ENCODE measurements around the gene CD79A. TPM values are rescaled to one million over a fixed set of nuclear protein-coding genes. Genes with fewer than 3 reads are reported as not detected.

The CD79A gene
- total RNA-seq, 1 experiment from 2014 or later: 0.82 TPM

GRCh38 chr19:41926763-41927496 is 49.9 kb downstream of the CD79A start:
- DNase-seq: no peak
- Mint-ChIP-seq H3K27ac (ENCODE audit: unreplicated experiment) (no peak overlapping the region), H3K27me3 (ENCODE audit: insufficient read depth, unreplicated experiment) (peaks cover 9% of the 10 kb centered on the region), H3K36me3 (ENCODE audit: insufficient read depth, unreplicated experiment) (no peaks in the 10 kb centered on the region), H3K4me3 (ENCODE audit: unreplicated experiment) (no peak overlapping the region), H3K4me1 (ENCODE audit: low read depth, unreplicated experiment) (peaks cover 20% of the 10 kb centered on the region), H3K9me3 (ENCODE audit: unreplicated experiment) (no peaks in the 10 kb centered on the region)
- no peak for TF ChIP-seq CTCF (IDR thresholded peaks at IDR 0.05; ENCODE audit: insufficient read depth in 1 of 2, low read depth in 1 of 2, low read length in 1 of 2, severe bottlenecking in 1 of 2, unreplicated experiment in 1 of 2)
- ChIA-PET POLR2A (no interaction called here), CTCF (interaction anchor here (0.8 kb wide), 1 partner anchor 16 kb away, joined by 3 read pairs; no protein-coding TSS in a partner anchor)
- BruUV-seq (replicated peaks): no TSS peak
- Histone ChIP-seq H3K27me3 (replicated peaks; ENCODE audit: control insufficient read depth, insufficient read depth, low read length) (no peaks in the 10 kb centered on the region; the same call in 1 of the 2 replicates), H3K36me3 (ENCODE audit: control insufficient read depth, insufficient read depth, low read length) (no peaks in the 10 kb centered on the region), H3K4me3 (ENCODE audit: low read depth, low read length) (no peak overlapping the region), H3K9me3 (no peaks in the 10 kb centered on the region), H3K4me1 (peaks cover 24% of the 10 kb centered on the region)
- intact Hi-C loops (cut with micrococcal nuclease; ENCODE audit: unreplicated experiment): no loop called here

GRCh38 chr19:41927497-41928192 is 50.6 kb downstream of the CD79A start:
- BruUV-seq (replicated peaks): no TSS peak
- Mint-ChIP-seq H3K27me3 (ENCODE audit: insufficient read depth, unreplicated experiment) (peaks cover 6% of the 10 kb centered on the region), H3K4me1 (ENCODE audit: low read depth, unreplicated experiment) (peaks cover 18% of the 10 kb centered on the region), H3K36me3 (ENCODE audit: insufficient read depth, unreplicated experiment) (no peaks in the 10 kb centered on the region), H3K9me3 (ENCODE audit: unreplicated experiment) (no peaks in the 10 kb centered on the region), H3K4me3 (ENCODE audit: unreplicated experiment) (peak overlapping the region; percentile 81), H3K27ac (ENCODE audit: unreplicated experiment) (no peak overlapping the region)
- no peaks in the 10 kb centered on the region for H3K36me3 ChIP-seq (ENCODE audit: control insufficient read depth, insufficient read depth, low read length)
- DNase-seq: no peak
- no peaks in the 10 kb centered on the region; the same call in 1 of the 2 replicates for H3K27me3 ChIP-seq (replicated peaks; ENCODE audit: control insufficient read depth, insufficient read depth, low read length)
- TF ChIP-seq CTCF (IDR thresholded peaks at IDR 0.05; ENCODE audit: insufficient read depth in 1 of 2, low read depth in 1 of 2, low read length in 1 of 2, severe bottlenecking in 1 of 2, unreplicated experiment in 1 of 2): no peak
- peak overlapping the region; percentile 59 for H3K4me3 ChIP-seq (ENCODE audit: low read depth, low read length)
- no peaks in the 10 kb centered on the region for H3K9me3 ChIP-seq
- intact Hi-C loops (cut with micrococcal nuclease; ENCODE audit: unreplicated experiment): no loop called here
- CTCF ChIA-PET: interaction anchor here (0.6 to 1.0 kb wide), 5 partner anchors 15 to 564 kb away, joined by 3 to 5 read pairs (median 4); partner anchors contain the start of gene B9D2
- POLR2A ChIA-PET: interaction anchor here (0.7 kb wide), 1 partner anchor 43 kb away, joined by 4 read pairs; no protein-coding TSS in a partner anchor
- H3K4me1 ChIP-seq: peaks cover 24% of the 10 kb centered on the region

GRCh38 chr19:41928221-41928683 is 51.2 kb downstream of the CD79A start, which contains the start of gene ERFL:
ERFL (minus strand) TSS chr19:41928449; CDS start chr19:41912919, 15,530 bp downstream.
- no TSS peak for BruUV-seq (replicated peaks)
- H3K4me1 Mint-ChIP-seq (ENCODE audit: low read depth, unreplicated experiment): peaks cover 17% of the 10 kb centered on the region
- no peak for TF ChIP-seq CTCF (IDR thresholded peaks at IDR 0.05; ENCODE audit: insufficient read depth in 1 of 2, low read depth in 1 of 2, low read length in 1 of 2, severe bottlenecking in 1 of 2, unreplicated experiment in 1 of 2)
- Histone ChIP-seq H3K4me3 (ENCODE audit: low read depth, low read length) (peak within 1 kb of the TSS; percentile 59), H3K27me3 (replicated peaks; ENCODE audit: control insufficient read depth, insufficient read depth, low read length) (no peaks in the 10 kb centered on the region; the same call in 1 of the 2 replicates), H3K9me3 (no peaks in the 10 kb centered on the region), H3K36me3 (ENCODE audit: control insufficient read depth, insufficient read depth, low read length) (no peaks in the 10 kb centered on the region), H3K4me1 (peaks cover 24% of the 10 kb centered on the region)
- POLR2A ChIA-PET: interaction anchor here (0.7 kb wide), 1 partner anchor 44 kb away, joined by 4 read pairs; no protein-coding TSS in a partner anchor
- H3K36me3 Mint-ChIP-seq (ENCODE audit: insufficient read depth, unreplicated experiment): no peaks in the 10 kb centered on the region
- CTCF ChIA-PET: interaction anchor here (0.6 to 1.0 kb wide), 6 partner anchors 9 to 564 kb away, joined by 3 to 8 read pairs (median 4); partner anchors contain the start of gene B9D2
- intact Hi-C loops (cut with micrococcal nuclease; ENCODE audit: unreplicated experiment): no loop called here
- H3K27ac Mint-ChIP-seq (ENCODE audit: unreplicated experiment): no peak within 1 kb of the TSS
- H3K9me3 Mint-ChIP-seq (ENCODE audit: unreplicated experiment): no peaks in the 10 kb centered on the region
- peak within 1 kb of the TSS; percentile 81 for H3K4me3 Mint-ChIP-seq (ENCODE audit: unreplicated experiment)
- peaks cover 4% of the 10 kb centered on the region for H3K27me3 Mint-ChIP-seq (ENCODE audit: insufficient read depth, unreplicated experiment)
- DNase-seq: no peak
